OCI-LY1 (cell line): ENCODE measurements around the gene TBX15.

ENCODE experiments used
- H2AFZ ChIP-seq: fragments of 200-600 bp; sonication (generic), shearing (Covaris generic); 2 replicates; pipeline ENCODE4 v1.6.0; 2014; ENCODE audit warnings: antibody characterized with exemption, mild to moderate bottlenecking, low read length
- H3F3A ChIP-seq: fragments of 200-600 bp; sonication (generic), shearing (Covaris generic); 2 replicates; pipeline ENCODE4 v1.6.0; 2014; ENCODE audit warnings: mild to moderate bottlenecking, antibody characterized with exemption, low read length, moderate library complexity; ENCODE audit not compliant: insufficient read depth
- H3K27ac ChIP-seq: fragments of 200-600 bp; sonication (generic); 2 replicates; pipeline ENCODE4 v1.5.1; 2014; ENCODE audit warnings: low read length, mixed run types, mild to moderate bottlenecking, low read depth; ENCODE audit not compliant: poor library complexity, severe bottlenecking
- H3K27me3 ChIP-seq: fragments of 200-600 bp; sonication (generic); 2 replicates; pipeline ENCODE4 v1.6.0; 2014; ENCODE audit warnings: antibody characterized with exemption, mild to moderate bottlenecking, low read length, moderate library complexity; ENCODE audit not compliant: insufficient read depth
- H3K36me3 ChIP-seq: fragments of 200-600 bp; sonication (generic); 2 replicates; pipeline ENCODE4 v1.6.1; 2014; ENCODE audit warnings: mild to moderate bottlenecking, antibody characterized with exemption, low read length, moderate library complexity, mixed read lengths; ENCODE audit not compliant: insufficient read depth
- H3K4me1 ChIP-seq: fragments of 200-600 bp; sonication (generic); 2 replicates; pipeline ENCODE4 v1.5.1; 2014; ENCODE audit warnings: mild to moderate bottlenecking, low read length, moderate library complexity; ENCODE audit not compliant: insufficient read depth, severe bottlenecking
- H3K4me2 ChIP-seq: fragments of 200-600 bp; sonication (generic), shearing (Covaris generic); 2 replicates; pipeline ENCODE4 v1.6.1; 2014; ENCODE audit warnings: low read length
- H3K4me3 ChIP-seq: fragments of 200-600 bp; sonication (generic); 2 replicates; pipeline ENCODE4 v1.5.1; 2014; ENCODE audit warnings: low read length, low read depth, mild to moderate bottlenecking, mixed read lengths; ENCODE audit not compliant: poor library complexity, severe bottlenecking
- H3K79me2 ChIP-seq: fragments of 200-600 bp; shearing (Covaris generic); 2 replicates; pipeline ENCODE4 v1.6.1; 2016; ENCODE audit warnings: mixed run types, low read length, mixed read lengths; ENCODE audit not compliant: insufficient read depth
- H3K9ac ChIP-seq: fragments of 200-600 bp; sonication (generic), shearing (Covaris generic); 2 replicates; pipeline ENCODE4 v1.6.1; 2014; ENCODE audit warnings: mild to moderate bottlenecking, low read length, mixed read lengths
- H3K9me2 ChIP-seq: fragments of 200-600 bp; sonication (generic), shearing (Covaris generic); 2 replicates; pipeline ENCODE4 v1.6.1; 2014; ENCODE audit warnings: low read depth, mild to moderate bottlenecking, low read length, mixed read lengths
- H3K9me3 ChIP-seq: fragments of 200-600 bp; shearing (Covaris generic); 2 replicates; pipeline ENCODE4 v1.6.1; 2014; ENCODE audit warnings: low read length, mixed read lengths
- H4K20me1 ChIP-seq: fragments of 200-600 bp; sonication (generic), shearing (Covaris generic); 2 replicates; pipeline ENCODE4 v1.6.0; 2016; ENCODE audit warnings: mild to moderate bottlenecking, low read length; ENCODE audit not compliant: insufficient read depth
- CTCF ChIP-seq: fragments of 200-600 bp; sonication (generic), shearing (Covaris generic); IDR thresholded peaks from 2 replicates; pipeline ENCODE4 v1.5.1; 2017; ENCODE audit warnings: mild to moderate bottlenecking, antibody characterized with exemption, low read length, moderate library complexity, mixed read lengths
- EZH2 ChIP-seq: fragments of 200-600 bp; sonication (generic), shearing (Covaris generic); IDR thresholded peaks from 2 replicates; pipeline ENCODE4 v1.8.0; 2017; ENCODE audit warnings: borderline replicate concordance, mixed run types, mild to moderate bottlenecking, antibody characterized with exemption, low read length, moderate library complexity, mixed read lengths

TBX15 gene

GRCh38 chr1:118979754-118980575 is 8.2 kb downstream of the TBX15 start:
- no peak overlapping the region for H2AFZ ChIP-seq
- H3K9me3 ChIP-seq, result no peaks in the 10 kb centered on the region
- no peak overlapping the region for H3K4me3 ChIP-seq
- no peak overlapping the region for H3K4me2 ChIP-seq
- H3F3A ChIP-seq, result no peaks in the 10 kb centered on the region
- H3K27me3 ChIP-seq, result no peaks in the 10 kb centered on the region
- no peaks in the 10 kb centered on the region for H4K20me1 ChIP-seq
- H3K9ac ChIP-seq, result no peak overlapping the region
- H3K27ac ChIP-seq, result no peak overlapping the region
- no peaks in the 10 kb centered on the region for H3K4me1 ChIP-seq
- no peaks in the 10 kb centered on the region for H3K79me2 ChIP-seq
- no peak for TF ChIP-seq CTCF
- TF ChIP-seq EZH2, result no peak
- H3K36me3 ChIP-seq, result no peaks in the 10 kb centered on the region
- no peaks in the 10 kb centered on the region for H3K9me2 ChIP-seq

GRCh38 chr1:118978914-118979701 is 9.0 kb downstream of the TBX15 start:
- no peak overlapping the region for H3K27ac ChIP-seq
- H3K79me2 ChIP-seq, result no peaks in the 10 kb centered on the region
- no peaks in the 10 kb centered on the region for H3K36me3 ChIP-seq
- no peaks in the 10 kb centered on the region for H3K9me3 ChIP-seq
- H3F3A ChIP-seq, result no peaks in the 10 kb centered on the region
- H3K27me3 ChIP-seq, result no peaks in the 10 kb centered on the region
- no peak overlapping the region for H3K4me3 ChIP-seq
- no peak overlapping the region for H3K4me2 ChIP-seq
- TF ChIP-seq EZH2 (no peak), CTCF (no peak)
- no peak overlapping the region for H2AFZ ChIP-seq
- no peak overlapping the region for H3K9ac ChIP-seq
- H3K9me2 ChIP-seq, result no peaks in the 10 kb centered on the region
- H4K20me1 ChIP-seq, result no peaks in the 10 kb centered on the region
- H3K4me1 ChIP-seq, result no peaks in the 10 kb centered on the region

- H2AFZ ChIP-seq, result no peak overlapping the region
- no peak overlapping the region for H3K4me2 ChIP-seq
- H3K4me3 ChIP-seq, result no peak overlapping the region
- H4K20me1 ChIP-seq, result no peaks in the 10 kb centered on the region
- H3K4me1 ChIP-seq, result no peaks in the 10 kb centered on the region
- no peaks in the 10 kb centered on the region for H3K36me3 ChIP-seq
- TF ChIP-seq CTCF (no peak), EZH2 (no peak)
- no peaks in the 10 kb centered on the region for H3K9me3 ChIP-seq
- no peak overlapping the region for H3K9ac ChIP-seq
- no peaks in the 10 kb centered on the region for H3K27me3 ChIP-seq
- no peaks in the 10 kb centered on the region for H3F3A ChIP-seq
- H3K79me2 ChIP-seq, result no peaks in the 10 kb centered on the region
- H3K27ac ChIP-seq, result no peak overlapping the region
- H3K9me2 ChIP-seq, result no peaks in the 10 kb centered on the region
These were observed 10.5 kb downstream of the TBX15 start for GRCh38 chr1:118977600-118977999.
